Panc1 (cell line): Measurements from ENCODE around the gene TRIM66. TPM values are rescaled to one million over a fixed set of nuclear protein-coding genes. Genes with fewer than 3 reads are reported as not detected.

Source experiments
- ATAC-seq: fragments of 200-7000 bp; cut with Tn5 transposase; 2 replicates; pipeline ENCODE4 v1.9.1; 2020; ENCODE audit warnings: mild to moderate bottlenecking, moderate library complexity
- BruUV-seq: library from RNA; stranded (reverse); fragments of 400-500 nt; replicated peaks from 2 replicates; lab custom pipeline; 2021; lab: Mats Ljungman, UMichigan
- CTCF ChIA-PET: fragments of 300-600 bp; sonication (Branson Sonifier 250); formaldehyde crosslinking; loops from one replicate; lab custom pipeline; 2022; ENCODE audit warnings: antibody characterized with exemption; lab: Charles Lee
- POLR2A ChIA-PET: fragments of 300-600 bp; sonication (Branson Sonifier 250); formaldehyde crosslinking; loops from one replicate; lab custom pipeline; 2022; ENCODE audit warnings: antibody characterized with exemption; lab: Charles Lee
- DNase-seq: peaks from one replicate; pipeline ENCODE4 v3.0.0-alpha.2; 2010; ENCODE audit warnings: low read depth, low spot score
- H3K27ac ChIP-seq: 2 replicates; pipeline ENCODE4 v1.5.1; 2011; ENCODE audit warnings: mild to moderate bottlenecking, low read length, inconsistent platforms
- H3K27me3 ChIP-seq: fragments of 200-500 bp; sonication (Bioruptor generic); 2 replicates; pipeline ENCODE4 v1.6.0; 2014; ENCODE audit warnings: low read length, inconsistent platforms; ENCODE audit not compliant: control insufficient read depth, insufficient read depth
- H3K36me3 ChIP-seq: fragments of 200-500 bp; sonication (Bioruptor generic); 2 replicates; pipeline ENCODE4 v1.5.1; 2014; ENCODE audit warnings: inconsistent platforms, mild to moderate bottlenecking, low read length, moderate library complexity; ENCODE audit not compliant: control insufficient read depth, insufficient read depth
- H3K4me1 ChIP-seq: 2 replicates; pipeline ENCODE4 v1.5.1; 2011; ENCODE audit warnings: inconsistent platforms, mild to moderate bottlenecking, low read length, moderate library complexity; ENCODE audit not compliant: control insufficient read depth, insufficient read depth
- H3K4me3 ChIP-seq, 2 experiments: 2 replicates each; pipeline ENCODE4 v1.5.1; 2011 to 2012; ENCODE audit warnings: low read depth in 2 of 2, low read length in 2 of 2, mild to moderate bottlenecking in 2 of 2, inconsistent platforms in 1 of 2, moderate library complexity in 1 of 2
- H3K9me3 ChIP-seq: fragments of 200-500 bp; sonication (Bioruptor generic); 2 replicates; pipeline ENCODE4 v1.5.1; 2014; ENCODE audit warnings: low read depth, mild to moderate bottlenecking, inconsistent platforms, low read length, moderate library complexity; ENCODE audit not compliant: control insufficient read depth, insufficient read depth
- POLR2AphosphoS5 ChIP-seq: IDR thresholded peaks from 2 replicates; pipeline ENCODE4 v1.6.1; 2012; ENCODE audit warnings: mild to moderate bottlenecking, low read depth, low read length, moderate library complexity
- SIN3A ChIP-seq: IDR thresholded peaks from 2 replicates; pipeline ENCODE4 v1.6.1; 2012; ENCODE audit warnings: low read depth, mild to moderate bottlenecking, low read length, moderate library complexity, borderline replicate concordance; ENCODE audit not compliant: insufficient read depth
- TCF7L2 ChIP-seq: IDR thresholded peaks from 2 replicates; pipeline ENCODE4 v1.6.1; 2011; ENCODE audit warnings: mild to moderate bottlenecking, low read depth, low read length, inconsistent platforms
- in situ Hi-C: cut with HindIII; loops from 2 replicates; pipeline ENCODE4 v1.10.0; 2016; ENCODE audit warnings: low sequenced_read_pairs, low pct_unique_long_range_greater_than_20kb
- intact Hi-C: fragments of 100-400 bp; cut with micrococcal nuclease; formaldehyde crosslinking; loops from one replicate; pipeline ENCODE4 v1.10.0; 2022; ENCODE audit not compliant: unreplicated experiment
- total RNA-seq: library from RNA; stranded (reverse); gene quantifications from one replicate; pipeline ENCODE4 v1.2.1, GENCODE V29; 2021; ENCODE audit not compliant: unreplicated experiment
- TF ChIP-seq, protein P1 (sequence below): fragments of 450-650 bp; IDR thresholded peaks from 2 replicates; pipeline ENCODE4 v1.5.1; 2017; ENCODE audit warnings: mild to moderate bottlenecking
- TF ChIP-seq, protein P2 (sequence below), 2 experiments: IDR thresholded peaks; 2 replicates each; pipeline ENCODE4 v1.6.1; 2011 to 2012; ENCODE audit warnings: low read depth in 2 of 2, control low read depth in 1 of 2, low read length in 1 of 2, mild to moderate bottlenecking in 1 of 2, moderate library complexity in 1 of 2; ENCODE audit not compliant: insufficient read depth in 1 of 2

TRIM66 gene
- total RNA-seq, 1 experiment from 2014 or later: 30.4 TPM

DNA sequence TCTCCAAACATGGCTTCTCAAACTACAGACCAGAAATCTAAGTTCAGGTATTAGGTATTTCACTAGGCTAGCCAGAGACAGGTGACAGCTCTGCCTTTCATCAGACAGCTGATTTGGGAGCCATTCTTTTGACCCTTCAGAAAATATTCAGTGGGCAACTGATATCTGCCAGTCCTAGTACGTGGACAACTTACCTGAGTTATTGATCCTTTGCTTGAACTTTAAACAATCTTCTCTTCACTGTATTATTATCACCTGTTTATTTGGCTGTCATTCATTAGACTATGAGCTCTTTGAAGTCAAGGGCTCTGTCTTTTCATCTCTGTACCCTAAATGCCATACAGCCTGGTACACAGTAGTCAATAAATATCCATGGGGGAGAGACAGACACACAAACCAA is 17.2 kb downstream of the TRIM66 start:
- POLR2A ChIA-PET: no interaction called here
- TF ChIP-seq, protein P1, sequence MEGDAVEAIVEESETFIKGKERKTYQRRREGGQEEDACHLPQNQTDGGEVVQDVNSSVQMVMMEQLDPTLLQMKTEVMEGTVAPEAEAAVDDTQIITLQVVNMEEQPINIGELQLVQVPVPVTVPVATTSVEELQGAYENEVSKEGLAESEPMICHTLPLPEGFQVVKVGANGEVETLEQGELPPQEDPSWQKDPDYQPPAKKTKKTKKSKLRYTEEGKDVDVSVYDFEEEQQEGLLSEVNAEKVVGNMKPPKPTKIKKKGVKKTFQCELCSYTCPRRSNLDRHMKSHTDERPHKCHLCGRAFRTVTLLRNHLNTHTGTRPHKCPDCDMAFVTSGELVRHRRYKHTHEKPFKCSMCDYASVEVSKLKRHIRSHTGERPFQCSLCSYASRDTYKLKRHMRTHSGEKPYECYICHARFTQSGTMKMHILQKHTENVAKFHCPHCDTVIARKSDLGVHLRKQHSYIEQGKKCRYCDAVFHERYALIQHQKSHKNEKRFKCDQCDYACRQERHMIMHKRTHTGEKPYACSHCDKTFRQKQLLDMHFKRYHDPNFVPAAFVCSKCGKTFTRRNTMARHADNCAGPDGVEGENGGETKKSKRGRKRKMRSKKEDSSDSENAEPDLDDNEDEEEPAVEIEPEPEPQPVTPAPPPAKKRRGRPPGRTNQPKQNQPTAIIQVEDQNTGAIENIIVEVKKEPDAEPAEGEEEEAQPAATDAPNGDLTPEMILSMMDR: no peak
- TF ChIP-seq TCF7L2 (no peak), POLR2AphosphoS5 (no peak), SIN3A (no peak)
- TF ChIP-seq, protein P2, sequence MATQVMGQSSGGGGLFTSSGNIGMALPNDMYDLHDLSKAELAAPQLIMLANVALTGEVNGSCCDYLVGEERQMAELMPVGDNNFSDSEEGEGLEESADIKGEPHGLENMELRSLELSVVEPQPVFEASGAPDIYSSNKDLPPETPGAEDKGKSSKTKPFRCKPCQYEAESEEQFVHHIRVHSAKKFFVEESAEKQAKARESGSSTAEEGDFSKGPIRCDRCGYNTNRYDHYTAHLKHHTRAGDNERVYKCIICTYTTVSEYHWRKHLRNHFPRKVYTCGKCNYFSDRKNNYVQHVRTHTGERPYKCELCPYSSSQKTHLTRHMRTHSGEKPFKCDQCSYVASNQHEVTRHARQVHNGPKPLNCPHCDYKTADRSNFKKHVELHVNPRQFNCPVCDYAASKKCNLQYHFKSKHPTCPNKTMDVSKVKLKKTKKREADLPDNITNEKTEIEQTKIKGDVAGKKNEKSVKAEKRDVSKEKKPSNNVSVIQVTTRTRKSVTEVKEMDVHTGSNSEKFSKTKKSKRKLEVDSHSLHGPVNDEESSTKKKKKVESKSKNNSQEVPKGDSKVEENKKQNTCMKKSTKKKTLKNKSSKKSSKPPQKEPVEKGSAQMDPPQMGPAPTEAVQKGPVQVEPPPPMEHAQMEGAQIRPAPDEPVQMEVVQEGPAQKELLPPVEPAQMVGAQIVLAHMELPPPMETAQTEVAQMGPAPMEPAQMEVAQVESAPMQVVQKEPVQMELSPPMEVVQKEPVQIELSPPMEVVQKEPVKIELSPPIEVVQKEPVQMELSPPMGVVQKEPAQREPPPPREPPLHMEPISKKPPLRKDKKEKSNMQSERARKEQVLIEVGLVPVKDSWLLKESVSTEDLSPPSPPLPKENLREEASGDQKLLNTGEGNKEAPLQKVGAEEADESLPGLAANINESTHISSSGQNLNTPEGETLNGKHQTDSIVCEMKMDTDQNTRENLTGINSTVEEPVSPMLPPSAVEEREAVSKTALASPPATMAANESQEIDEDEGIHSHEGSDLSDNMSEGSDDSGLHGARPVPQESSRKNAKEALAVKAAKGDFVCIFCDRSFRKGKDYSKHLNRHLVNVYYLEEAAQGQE (IDR thresholded peaks at IDR 0.05; ENCODE audit: insufficient read depth in 1 of 2, low read depth in 2 of 2, low read length in 1 of 2): no peak
- CTCF ChIA-PET: interaction anchor here (0.7 kb wide), 1 partner anchor 294 kb away, joined by 3 read pairs; no protein-coding TSS in a partner anchor

DNA sequence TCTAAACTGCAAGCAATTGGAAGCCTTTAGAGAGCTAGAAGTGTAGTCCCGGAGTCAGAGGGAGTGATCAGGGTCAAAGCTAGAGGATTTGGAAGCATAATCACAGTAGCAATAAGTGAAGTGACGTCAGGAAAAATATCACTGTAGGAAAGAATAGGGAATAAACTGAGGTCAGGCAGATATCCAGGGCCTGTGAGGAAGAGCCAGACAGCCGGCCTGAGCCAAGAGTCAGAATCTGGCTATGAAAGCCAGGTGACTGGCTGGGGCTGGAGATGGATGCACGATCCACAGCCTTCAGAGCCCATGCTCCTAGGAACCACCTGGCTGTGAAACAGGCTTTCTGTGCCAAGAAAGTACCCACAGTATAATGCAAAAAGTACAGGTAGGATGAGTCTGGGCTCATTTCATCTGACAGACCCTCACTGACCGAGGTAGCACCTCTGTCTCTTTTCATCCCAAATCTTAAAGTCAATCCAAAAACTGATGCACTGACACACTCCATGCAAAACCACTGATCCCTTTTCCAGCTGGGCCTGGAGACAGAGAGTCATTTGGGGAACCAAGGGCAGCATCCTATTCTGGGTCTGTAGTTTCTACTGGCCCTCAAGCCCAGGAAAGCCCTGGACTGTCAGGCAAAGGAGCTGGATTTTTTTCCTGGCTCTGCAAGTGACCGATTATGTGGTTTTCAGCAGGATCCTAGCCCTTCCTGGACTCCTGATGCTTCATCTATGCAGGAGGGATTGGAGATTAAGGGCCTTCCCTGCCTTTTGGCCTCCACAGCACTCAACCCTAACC is 21.3 kb downstream of the TRIM66 start:
- DNase-seq (no peak), ATAC-seq (no peak)
- H3K36me3 ChIP-seq: no peaks in the 10 kb centered on the region
- H3K9me3 ChIP-seq: no peaks in the 10 kb centered on the region
- H3K27me3 ChIP-seq: no peaks in the 10 kb centered on the region
- no TSS peak for BruUV-seq
- H3K4me1 ChIP-seq: no peaks in the 10 kb centered on the region
- CTCF ChIA-PET: no interaction called here
- no peak overlapping the region for H3K4me3 ChIP-seq
- in situ Hi-C loops (no loop called here), intact Hi-C loops (no loop called here)
- no peak overlapping the region for H3K27ac ChIP-seq
- TF ChIP-seq POLR2AphosphoS5 (no peak), TCF7L2 (no peak), SIN3A (no peak)
- TF ChIP-seq, protein P1: no peak
- TF ChIP-seq, protein P2 (IDR thresholded peaks at IDR 0.05; ENCODE audit: insufficient read depth in 1 of 2, low read depth in 2 of 2, low read length in 1 of 2): no peak
- POLR2A ChIA-PET: no interaction called here

More for the DNA sequence above, 17.2 kb downstream of the TRIM66 start:
- intact Hi-C loops: no loop called here
- Histone ChIP-seq H3K27me3 (no peaks in the 10 kb centered on the region), H3K4me3 (no peak overlapping the region), H3K27ac (no peak overlapping the region), H3K9me3 (no peaks in the 10 kb centered on the region), H3K36me3 (no peaks in the 10 kb centered on the region; the same call in 1 of the 2 replicates), H3K4me1 (no peaks in the 10 kb centered on the region)
- DNase-seq (no peak), ATAC-seq (no peak)
- in situ Hi-C loops: no loop called here
- BruUV-seq: no TSS peak
